CD4-positive, alpha-beta T cell (primary cell): ENCODE data around the gene GLTP. TPM values are rescaled to one million over a fixed set of nuclear protein-coding genes. Genes with fewer than 3 reads are reported as not detected.

Experiments used
- ATAC-seq: fragments of 200-7000 bp; cut with Tn5 transposase; one replicate; pipeline ENCODE4 v1.10.0; 2022; ENCODE audit warnings: mild to moderate bottlenecking; ENCODE audit not compliant: poor library complexity
- CTCF ChIA-PET: fragments of 350-600 bp; sonication (Branson Sonifier 250); formaldehyde crosslinking; loops from one replicate; lab custom pipeline; 2021; ENCODE audit warnings: antibody characterized with exemption, inconsistent platforms; lab: Charles Lee
- POLR2A ChIA-PET: fragments of 350-600 bp; sonication (Branson Sonifier 250); formaldehyde crosslinking; loops from one replicate; lab custom pipeline; 2021; ENCODE audit warnings: antibody characterized with exemption, inconsistent platforms; lab: Charles Lee
- DNase-seq, 14 experiments: peaks; one replicate each; pipeline ENCODE4 v3.0.0-alpha.2; 2013 to 2020; ENCODE audit warnings: mixed read lengths in 2 of 14
- H3K27ac ChIP-seq, 2 donors: one replicate each; pipeline versions ENCODE4 v1.5.1 to v1.7.0; 2013; ENCODE audit warnings: low read length in 2 of 2, low read depth in 1 of 2, mild to moderate bottlenecking in 1 of 2
- H3K27me3 ChIP-seq, 2 experiments: 1 replicate in 1 of 2; 2 replicates in 1 of 2; pipeline versions ENCODE4 v1.6.1 to v1.7.0; 2013; ENCODE audit warnings: low read length in 2 of 2, control low read depth in 1 of 2, mild to moderate bottlenecking in 1 of 2, moderate library complexity in 1 of 2; ENCODE audit not compliant: insufficient read depth in 2 of 2, control insufficient read depth in 1 of 2
- H3K36me3 ChIP-seq: one replicate; pipeline ENCODE4 v1.6.1; 2013; ENCODE audit warnings: low read length, control low read depth; ENCODE audit not compliant: insufficient read depth
- H3K4me1 ChIP-seq: one replicate; pipeline ENCODE4 v1.6.1; 2013; ENCODE audit warnings: low read length, control low read depth; ENCODE audit not compliant: insufficient read depth
- H3K4me3 ChIP-seq: one replicate; pipeline ENCODE4 v1.5.1; 2013; ENCODE audit warnings: mild to moderate bottlenecking, low read length, moderate library complexity
- H3K9me3 ChIP-seq, 2 experiments: 1 replicate in 1 of 2; 2 replicates in 1 of 2; pipeline versions ENCODE4 v1.6.1 to v1.7.0; 2013; ENCODE audit warnings: low read length in 2 of 2, mild to moderate bottlenecking in 2 of 2, control low read depth in 1 of 2, moderate library complexity in 1 of 2; ENCODE audit not compliant: control insufficient read depth in 1 of 2, insufficient read depth in 1 of 2
- H3K27ac Mint-ChIP-seq: one replicate; pipeline ENCODE4 v1.8.0; 2020; ENCODE audit warnings: mixed read lengths
- H3K27me3 Mint-ChIP-seq: one replicate; pipeline ENCODE4 v1.8.0; 2021; ENCODE audit warnings: mixed read lengths
- H3K36me3 Mint-ChIP-seq: one replicate; pipeline ENCODE4 v1.8.0; 2021; ENCODE audit warnings: low read depth, mixed read lengths
- H3K4me1 Mint-ChIP-seq: one replicate; pipeline ENCODE4 v1.8.0; 2021; ENCODE audit warnings: low read depth, mixed read lengths
- H3K4me3 Mint-ChIP-seq: one replicate; pipeline ENCODE4 v1.8.0; 2020; ENCODE audit warnings: mild to moderate bottlenecking, mixed read lengths
- H3K9me3 Mint-ChIP-seq: one replicate; pipeline ENCODE4 v1.8.0; 2020; ENCODE audit warnings: mixed read lengths
- CTCF ChIP-seq: fragments of 200-600 bp; IDR thresholded peaks from one replicate; pipeline ENCODE4 v1.8.0; 2022; ENCODE audit warnings: antibody characterized with exemption, mild to moderate bottlenecking
- intact Hi-C, 2 experiments: fragments of 100-400 bp; cut with DNase I in 1 of 2; cut with micrococcal nuclease in 1 of 2; formaldehyde crosslinking; loops; one replicate each; pipeline versions ENCODE4 v1.15.1 to v1.9.0; 2023 to 2025; cut with DNase I, micrococcal nuclease
- total RNA-seq, 174 experiments: library from RNA in 2 of 174; stranded (reverse) in 2 of 174; gene quantifications; one replicate each; pipeline ENCODE4 v1.2.3 and lab custom pipeline; 2021 to 2026

GLTP gene
- total RNA-seq, 2 experiments from 2014 or later = 24.8 to 25.2 TPM

GRCh38 chr12:109876406-109876805 is 3.9 kb downstream of the GLTP start:
- Mint-ChIP-seq H3K4me1 (peaks cover 68% of the 10 kb centered on the region), H3K27ac (no peak overlapping the region), H3K4me3 (no peak overlapping the region), H3K36me3 (peaks cover 22% of the 10 kb centered on the region), H3K9me3 (no peaks in the 10 kb centered on the region), H3K27me3 (no peaks in the 10 kb centered on the region)
- H3K27me3 ChIP-seq = no peaks in the 10 kb centered on the region
- no peak for ATAC-seq
- no peak for TF ChIP-seq CTCF
- no peak overlapping the region for H3K4me3 ChIP-seq
- CTCF ChIA-PET = interaction anchor here (0.5 to 1.3 kb wide), 3 partner anchors 23 to 388 kb away, joined by 3 to 4 read pairs (median 4); no protein-coding TSS in a partner anchor
- no peak overlapping the region for H3K27ac ChIP-seq
- POLR2A ChIA-PET = no interaction called here
- DNase-seq = no peak
- H3K9me3 ChIP-seq = no peaks in the 10 kb centered on the region
- intact Hi-C loops = loop anchor here in 1 of 2 experiments (5.0 kb wide), 2 partner anchors 299 to 406 kb away; partner anchors contain the start of gene ATP2A2
- peaks cover 10% of the 10 kb centered on the region for H3K36me3 ChIP-seq
- H3K4me1 ChIP-seq = peaks cover 35% of the 10 kb centered on the region

- no peak overlapping the region for H3K27ac Mint-ChIP-seq
- H3K9me3 Mint-ChIP-seq = no peaks in the 10 kb centered on the region
- peak overlapping the region; percentile 13 for H3K4me3 Mint-ChIP-seq
- no peaks in the 10 kb centered on the region for H3K27me3 Mint-ChIP-seq
- TF ChIP-seq CTCF = no peak
- Histone ChIP-seq H3K9me3 (no peaks in the 10 kb centered on the region), H3K27me3 (no peaks in the 10 kb centered on the region), H3K27ac (no peak overlapping the region), H3K4me3 (no peak overlapping the region), H3K36me3 (peaks cover 10% of the 10 kb centered on the region), H3K4me1 (peaks cover 31% of the 10 kb centered on the region)
- ChIA-PET POLR2A (no interaction called here), CTCF (interaction anchor here (0.5 kb wide), 1 partner anchor 388 kb away, joined by 3 read pairs; no protein-coding TSS in a partner anchor)
- H3K36me3 Mint-ChIP-seq = peaks cover 27% of the 10 kb centered on the region
- DNase-seq (no peak), ATAC-seq (no peak)
- peaks cover 62% of the 10 kb centered on the region for H3K4me1 Mint-ChIP-seq
- intact Hi-C loops = loop anchor here in 1 of 2 experiments (5.0 kb wide), 2 partner anchors 298 to 407 kb away; partner anchors contain the start of gene ATP2A2
Measured at GRCh38 chr12:109875572-109876131, 4.7 kb downstream of the GLTP start.

GRCh38 chr12:109873653-109874052 is 6.7 kb downstream of the GLTP start:
- Mint-ChIP-seq H3K4me3 (no peak overlapping the region), H3K27me3 (no peaks in the 10 kb centered on the region), H3K27ac (no peak overlapping the region), H3K9me3 (no peaks in the 10 kb centered on the region), H3K36me3 (peaks cover 30% of the 10 kb centered on the region), H3K4me1 (peaks cover 48% of the 10 kb centered on the region)
- intact Hi-C loops = no loop called here
- POLR2A ChIA-PET = no interaction called here
- no peak for TF ChIP-seq CTCF
- Histone ChIP-seq H3K4me1 (peaks cover 15% of the 10 kb centered on the region), H3K27ac (no peak overlapping the region), H3K36me3 (peaks cover 10% of the 10 kb centered on the region), H3K27me3 (no peaks in the 10 kb centered on the region), H3K4me3 (no peak overlapping the region), H3K9me3 (no peaks in the 10 kb centered on the region)
- DNase-seq (no peak), ATAC-seq (no peak)
- CTCF ChIA-PET = interaction anchor here (1.1 kb wide), 1 partner anchor 21 kb away, joined by 3 read pairs; no protein-coding TSS in a partner anchor
